IPS DF 19.7 (cell line): Measurements from ENCODE around the gene FAM162A.
"Not testable (repeated sequence)": the region's sequence is repeated elsewhere in the genome, so short reads cannot be mapped to it uniquely, and the experiment has no call there.

Source experiments
- DNase-seq: peaks from one replicate; pipeline ENCODE4 v3.0.0-alpha.2; 2013; ENCODE audit warnings: low read depth, low spot score

The FAM162A gene, protein sequence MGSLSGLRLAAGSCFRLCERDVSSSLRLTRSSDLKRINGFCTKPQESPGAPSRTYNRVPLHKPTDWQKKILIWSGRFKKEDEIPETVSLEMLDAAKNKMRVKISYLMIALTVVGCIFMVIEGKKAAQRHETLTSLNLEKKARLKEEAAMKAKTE

DNA sequence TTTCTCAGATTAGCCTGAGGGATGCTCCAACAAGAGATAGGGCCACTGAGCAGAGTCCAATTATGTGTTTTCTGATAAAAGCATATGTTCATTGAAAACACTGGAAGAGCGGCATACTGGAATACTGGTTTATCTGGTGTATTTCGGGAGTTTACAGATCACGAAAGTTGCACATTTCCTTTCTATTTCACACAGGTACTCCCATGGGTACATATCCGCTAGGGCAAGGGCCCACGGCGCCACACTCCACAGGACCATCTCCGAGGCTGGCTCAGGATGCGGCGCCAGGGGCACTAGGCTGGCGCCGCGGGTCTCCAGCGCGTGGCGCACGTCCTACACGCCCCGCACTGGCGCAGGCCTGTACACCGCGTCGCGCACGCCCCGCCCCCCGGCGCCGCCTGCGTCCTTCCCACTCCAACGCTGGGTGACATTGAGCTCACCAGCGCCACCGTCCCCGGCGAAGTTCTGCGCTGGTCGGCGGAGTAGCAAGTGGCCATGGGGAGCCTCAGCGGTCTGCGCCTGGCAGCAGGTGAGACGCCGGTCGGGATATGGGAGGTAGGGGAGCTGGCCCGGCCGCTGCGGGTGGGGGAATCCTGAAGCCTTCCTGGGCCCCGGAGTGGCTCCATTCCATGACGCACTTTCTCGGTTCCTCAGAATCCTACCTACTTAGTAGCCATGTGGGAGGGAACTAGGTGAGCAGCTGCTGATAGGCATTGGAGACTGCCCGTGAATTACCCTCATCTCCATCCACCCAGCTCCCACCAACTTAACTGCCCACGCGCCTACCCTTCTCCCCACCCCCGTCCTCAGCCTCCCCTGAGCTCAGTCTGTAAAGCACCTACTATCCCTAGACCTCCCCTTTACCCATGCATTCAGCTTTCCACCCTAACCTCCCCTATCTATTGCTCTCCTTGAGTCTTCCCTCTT is at the start of gene FAM162A:
Gene FAM162A (plus strand): TSS at position 412 of the 927 bp plus-strand sequence. CDS start 84 bp downstream, at position 496.
- DNase-seq, result peak; percentile 70

DNA sequence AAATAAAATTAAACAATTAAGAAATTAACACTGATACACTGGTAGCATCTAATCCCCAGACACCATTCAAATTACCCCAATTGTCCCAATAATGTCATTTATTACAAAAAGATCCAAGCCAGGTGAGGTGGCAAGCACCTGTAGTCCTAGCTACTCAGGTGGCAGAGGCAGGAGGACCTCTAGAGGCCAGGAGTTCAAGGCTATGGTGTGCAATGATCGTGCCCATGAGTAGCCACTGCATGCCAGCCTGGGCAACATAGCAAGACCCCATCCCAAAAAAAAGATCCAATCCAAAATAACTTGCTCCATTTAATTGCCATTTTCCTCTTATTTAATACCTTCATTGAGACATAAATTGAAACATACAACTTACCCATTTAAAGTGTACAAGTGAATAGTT is 41.2 kb upstream of the FAM162A start:
- DNase-seq, result no peak

DNA sequence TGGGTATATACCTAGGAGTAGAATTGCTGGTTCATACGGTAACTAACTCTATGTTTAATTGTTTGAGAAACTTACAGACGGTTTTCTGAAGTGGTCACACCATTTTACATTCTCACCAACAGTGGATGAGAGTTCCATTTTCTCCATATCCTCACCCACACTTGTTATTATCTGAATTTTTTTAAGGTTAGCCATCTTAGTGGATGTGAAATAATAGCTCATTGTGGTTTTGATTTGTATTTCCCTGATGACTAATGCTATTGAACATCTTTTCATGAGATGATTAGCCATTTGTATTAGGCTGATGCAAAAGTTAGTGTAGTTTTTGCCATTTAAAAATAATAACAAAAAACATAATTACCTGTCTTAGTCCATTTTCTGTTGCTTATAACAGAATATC is 40.3 kb upstream of the FAM162A start:
- no peak for DNase-seq

DNA sequence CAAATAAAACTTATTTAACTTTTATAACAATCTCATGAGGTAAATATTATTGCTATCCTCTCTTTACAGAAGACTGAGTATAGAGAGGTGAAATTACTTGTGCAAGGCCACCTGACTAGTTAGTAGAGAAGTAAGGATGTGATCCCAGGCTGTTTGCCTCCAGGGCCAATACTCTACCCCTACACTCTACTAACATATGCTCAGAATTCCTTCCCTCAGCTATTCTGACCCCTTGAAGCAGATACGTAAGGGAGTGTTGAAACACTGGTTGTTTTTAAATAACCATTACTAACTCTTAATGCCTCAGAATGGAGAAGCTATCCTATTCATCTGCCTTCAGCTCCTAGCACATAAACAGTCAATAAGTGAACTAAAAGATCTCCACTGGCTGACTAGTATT is 34.8 kb upstream of the FAM162A start:
- no peak for DNase-seq

DNA sequence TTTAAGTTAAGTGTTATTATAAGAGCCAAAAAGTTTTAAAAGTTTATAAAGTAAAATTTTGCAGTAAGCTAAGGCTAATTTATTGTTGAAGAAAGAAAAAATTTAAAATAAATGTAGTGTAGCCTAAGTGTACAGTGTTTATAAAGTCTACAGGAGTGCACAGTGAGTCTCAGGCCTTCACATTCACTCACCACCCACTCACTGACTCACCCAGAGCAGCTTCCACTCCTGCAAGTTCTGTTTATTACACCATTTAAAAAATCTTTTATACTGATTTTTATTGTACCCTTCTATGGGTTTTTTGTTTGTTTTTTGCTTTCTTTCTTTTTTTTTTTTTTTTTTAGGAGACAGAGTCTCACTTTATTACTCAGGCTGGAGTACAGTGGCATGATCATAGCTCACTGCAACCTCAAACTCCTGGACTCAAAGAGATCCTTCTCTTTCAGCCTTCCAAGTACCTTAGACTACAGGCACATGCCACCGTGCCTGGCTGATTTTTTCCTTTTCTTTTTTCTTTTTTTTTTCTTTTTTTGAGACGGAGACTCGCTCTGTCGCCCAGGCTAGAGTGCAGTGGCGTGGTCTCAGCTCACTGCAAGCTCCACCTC is 33.1 kb upstream of the FAM162A start:
- DNase-seq, result no peak

DNA sequence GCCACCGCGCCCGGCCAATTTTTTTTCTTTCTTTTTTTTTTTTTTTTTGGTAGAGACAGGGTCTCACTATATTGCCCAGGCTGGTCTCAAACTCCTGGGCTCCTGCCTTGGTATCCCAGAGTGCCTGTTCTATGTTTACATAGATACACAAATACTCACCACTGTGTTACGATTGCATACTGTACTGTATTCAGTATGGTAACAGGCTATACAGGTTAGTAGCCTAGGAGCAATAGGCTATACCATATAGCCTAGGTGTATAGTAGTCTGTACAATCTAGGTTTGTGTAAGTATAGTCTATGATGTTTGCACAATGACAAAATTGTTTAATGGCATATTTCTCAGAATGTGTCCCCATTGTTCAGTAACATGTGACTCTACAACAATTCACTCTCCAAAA is 32.4 kb upstream of the FAM162A start:
- DNase-seq, result no peak

DNA sequence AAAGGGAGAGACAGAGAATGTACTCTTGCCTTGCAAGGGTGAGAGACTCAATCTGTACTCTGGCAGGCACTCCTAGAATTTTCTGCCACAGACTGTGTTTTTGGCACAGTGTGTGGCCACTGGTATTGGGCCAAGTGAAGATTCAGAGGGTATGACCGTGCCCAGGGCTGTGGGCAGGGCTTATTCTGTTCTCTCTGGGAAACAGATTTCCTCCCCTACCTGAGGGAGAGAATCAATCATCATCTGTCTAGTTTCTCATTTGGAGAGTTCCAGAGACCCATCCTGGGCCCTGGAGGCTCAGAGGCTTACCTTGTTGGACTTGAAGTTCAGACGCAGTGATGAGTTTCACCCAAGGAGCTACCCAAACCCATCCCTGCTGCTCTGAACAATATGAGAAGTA is 30.8 kb upstream of the FAM162A start:
- no peak for DNase-seq

DNA sequence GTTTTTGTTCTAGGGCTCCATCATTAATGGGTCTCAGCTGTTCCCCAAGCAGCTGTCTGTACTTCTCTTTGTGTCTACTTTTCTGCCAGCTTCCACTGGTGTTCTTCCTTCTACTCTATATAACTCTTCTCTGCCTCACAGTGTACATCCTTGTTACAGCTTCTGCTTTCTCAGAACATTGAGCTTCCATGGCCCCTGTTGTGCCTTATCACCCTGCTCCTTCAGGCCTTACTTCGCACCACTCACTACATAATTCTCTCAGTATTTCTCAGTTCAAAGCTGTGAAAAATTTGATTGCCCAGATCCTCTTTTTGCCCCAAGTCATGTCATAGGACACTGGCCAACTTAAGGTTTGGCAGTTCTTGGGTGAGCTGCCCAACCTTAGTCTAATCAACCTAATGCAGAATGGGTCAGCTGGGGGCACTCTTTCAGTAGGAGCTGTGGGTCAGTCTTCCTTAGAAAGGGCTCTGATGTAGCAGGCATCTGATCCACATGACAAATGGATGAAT is 30.0 kb upstream of the FAM162A start:
- DNase-seq, result no peak

DNA sequence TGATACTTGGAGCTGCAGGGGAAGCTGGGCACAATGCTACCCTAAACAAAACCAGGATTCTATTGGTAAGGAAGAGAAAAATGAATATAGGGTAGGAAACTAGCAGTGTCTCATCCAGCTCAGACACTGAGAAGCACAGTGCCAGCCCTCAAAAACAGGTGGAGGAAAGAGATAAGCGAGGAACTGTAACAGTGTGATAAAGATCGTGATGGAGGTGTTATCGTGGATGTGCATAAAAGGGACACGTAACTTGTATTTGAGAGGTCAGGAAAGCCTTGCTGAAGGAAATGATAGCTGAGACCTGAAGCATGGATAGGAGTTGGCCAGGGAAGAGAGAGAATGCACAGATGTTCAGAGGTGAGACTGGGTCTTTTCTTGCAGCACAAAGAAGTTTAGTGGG is 28.4 kb upstream of the FAM162A start:
- no peak for DNase-seq

DNA sequence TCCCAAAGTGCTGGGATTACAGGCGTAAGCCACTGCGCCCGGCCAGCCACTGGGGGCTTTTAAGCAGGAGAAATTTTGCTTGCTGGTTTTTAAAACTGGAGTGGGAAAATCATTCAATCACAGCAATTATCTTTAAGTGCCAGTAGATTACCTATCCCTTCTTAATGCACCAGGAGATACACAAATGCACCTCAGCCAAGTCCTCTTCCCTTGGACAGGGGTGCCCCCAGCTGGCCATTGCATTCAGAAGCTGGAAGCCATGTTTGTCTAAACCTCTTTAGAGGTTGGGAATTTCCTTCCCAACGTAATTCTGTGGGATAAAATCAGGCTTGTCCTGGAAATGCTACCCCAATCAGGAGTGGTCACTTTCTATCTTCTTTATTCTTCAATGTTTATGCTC is 27.6 kb upstream of the FAM162A start:
- no peak for DNase-seq

DNA sequence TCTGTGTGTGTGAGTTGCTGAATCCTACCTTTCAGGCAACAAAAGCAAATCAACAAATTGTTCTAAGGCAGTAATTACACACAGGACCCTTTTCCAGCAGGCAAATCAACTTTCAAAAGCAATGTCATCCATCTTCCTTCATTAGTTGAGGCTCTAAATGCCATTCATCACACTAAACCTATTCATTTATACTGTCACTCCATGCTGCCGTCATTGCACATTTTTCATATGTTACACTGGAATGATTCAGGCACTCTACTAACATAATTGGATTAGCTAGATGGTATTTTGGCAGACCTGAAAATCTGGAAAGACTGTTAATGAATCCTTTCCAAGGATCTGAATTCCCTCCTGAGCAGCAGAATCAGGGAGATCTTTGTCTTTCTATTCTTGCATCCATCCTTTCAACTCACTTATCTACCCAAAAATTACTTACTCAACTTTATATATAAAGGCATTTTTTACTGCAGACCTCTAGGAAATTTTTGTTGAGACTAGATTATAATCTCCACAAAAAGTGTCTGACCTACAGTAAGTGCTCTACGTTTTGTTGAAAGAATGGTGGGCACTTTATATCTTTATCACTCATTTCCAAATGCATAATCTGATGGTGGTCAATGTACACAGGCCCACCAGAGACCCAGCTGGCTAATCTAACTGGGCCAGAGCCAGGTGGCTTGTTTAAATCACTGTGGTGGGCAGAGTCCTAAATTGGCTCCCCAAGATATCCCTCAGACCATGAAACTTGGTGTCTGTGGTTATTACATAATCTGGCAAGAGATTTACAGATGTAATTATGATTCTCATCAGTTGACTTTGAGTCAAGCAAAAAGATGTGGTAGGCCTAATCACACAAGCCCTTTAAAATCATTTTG is 25.9 kb upstream of the FAM162A start:
- no peak for DNase-seq

DNA sequence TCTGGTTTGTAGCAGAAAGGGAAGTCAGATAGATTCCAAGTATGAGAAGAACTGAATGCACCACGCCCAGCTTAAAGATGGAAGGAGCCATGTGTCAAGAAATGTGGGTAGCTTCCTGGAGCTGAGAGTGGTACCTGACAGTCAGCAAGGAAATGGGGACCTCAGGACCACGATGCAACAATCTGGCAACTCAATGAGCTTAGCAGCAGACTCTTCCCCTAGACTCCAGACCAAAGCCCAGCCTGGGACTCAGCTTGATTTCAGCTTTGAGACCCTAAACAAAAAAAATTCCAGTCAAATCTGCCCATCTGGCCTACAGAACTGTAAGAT is 25.3 kb upstream of the FAM162A start:
- DNase-seq, result no peak

DNA sequence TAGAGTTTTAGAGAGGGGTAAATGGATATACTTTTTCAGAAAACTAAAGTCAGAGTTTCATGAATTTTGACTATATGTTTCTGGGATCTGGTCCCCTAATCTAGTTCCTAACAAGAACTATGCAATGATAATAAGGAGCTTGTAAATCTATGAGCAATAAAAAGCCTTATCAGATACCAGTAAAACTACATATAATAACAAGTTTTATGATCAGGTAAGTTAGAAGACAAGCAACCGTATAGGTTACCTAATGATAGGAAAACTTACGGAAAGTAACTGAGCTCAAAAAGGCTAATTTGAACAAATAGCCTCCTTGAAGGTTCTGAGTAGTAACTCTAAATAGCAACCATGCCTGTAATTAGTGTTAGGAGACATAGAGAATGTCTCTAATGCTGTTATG is 22.0 kb upstream of the FAM162A start:
- DNase-seq, result no peak

DNA sequence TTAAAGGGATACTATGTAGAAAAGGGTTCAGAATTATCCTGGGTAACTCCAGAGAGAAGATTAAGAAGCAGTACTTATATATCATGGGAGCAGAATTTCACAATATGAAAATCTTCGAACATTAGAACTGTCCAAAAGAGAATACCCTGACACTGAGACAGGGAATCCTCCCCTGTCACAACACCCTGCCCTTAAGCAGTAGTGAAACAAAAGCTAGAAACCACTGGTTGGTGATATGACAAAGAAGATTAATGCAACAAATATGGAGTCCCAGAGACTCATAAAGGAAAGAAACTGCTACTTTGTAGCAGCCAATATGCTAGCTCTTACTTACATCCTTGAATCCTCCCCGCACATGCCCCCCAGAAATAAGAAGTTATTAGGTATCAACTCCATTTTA is 19.5 kb upstream of the FAM162A start:
- DNase-seq, result no peak

DNA sequence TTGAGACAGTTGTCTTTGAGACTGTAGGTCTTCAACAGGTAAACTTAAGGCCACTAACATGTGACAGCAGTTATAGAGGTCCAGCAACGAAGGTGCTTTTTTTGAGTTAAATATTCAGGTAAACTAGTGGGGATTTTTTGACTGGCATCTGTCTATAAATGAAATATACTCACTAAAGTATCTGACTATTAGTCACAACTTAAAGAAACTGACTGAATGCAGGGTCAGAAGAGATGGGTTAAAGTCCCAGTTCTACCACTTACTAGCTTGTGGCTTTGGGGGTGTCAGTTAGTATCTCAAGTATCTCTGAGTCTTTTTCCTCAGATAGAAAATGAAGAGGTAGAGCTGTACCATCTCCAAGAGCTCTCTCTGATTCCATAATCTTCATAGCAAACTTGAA is 18.9 kb upstream of the FAM162A start:
- DNase-seq, result no peak

DNA sequence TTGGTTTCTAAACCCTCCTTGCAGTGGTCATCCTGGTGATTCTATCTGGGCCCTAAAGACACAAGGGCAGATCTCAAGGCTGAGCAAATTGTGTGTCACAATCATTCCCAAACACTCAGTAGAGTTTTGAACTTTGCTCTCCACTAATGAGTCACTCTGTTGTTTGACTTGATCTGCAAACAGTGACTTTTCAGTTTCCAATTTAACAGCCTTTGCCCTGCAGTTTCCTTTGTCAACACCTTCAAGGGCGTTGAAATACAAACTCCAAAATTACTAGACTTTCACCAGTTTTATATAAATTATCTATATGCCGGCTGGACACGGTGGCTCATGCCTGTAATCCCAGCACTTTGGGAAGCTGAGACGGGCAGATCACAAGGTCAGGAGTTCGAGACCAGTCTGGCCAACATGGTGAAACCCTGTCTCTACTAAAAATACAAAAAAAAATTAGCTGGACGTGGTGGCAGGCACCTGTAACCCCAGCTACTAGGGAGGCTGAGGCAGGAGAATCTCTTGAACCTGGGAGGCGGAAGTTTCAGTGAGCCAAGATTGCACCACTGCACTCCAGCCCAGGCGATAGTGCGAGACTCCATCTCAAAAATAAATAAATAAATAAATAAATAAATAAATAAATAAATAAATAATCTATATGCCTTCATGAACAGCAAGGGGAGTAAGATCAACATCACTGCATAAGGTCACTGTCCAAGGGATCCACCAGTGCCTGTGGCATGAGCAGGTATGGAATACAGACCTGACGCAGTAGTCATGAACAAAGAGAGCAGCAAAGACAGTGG is 18.2 kb upstream of the FAM162A start:
- DNase-seq, result not testable (repeated sequence)

DNA sequence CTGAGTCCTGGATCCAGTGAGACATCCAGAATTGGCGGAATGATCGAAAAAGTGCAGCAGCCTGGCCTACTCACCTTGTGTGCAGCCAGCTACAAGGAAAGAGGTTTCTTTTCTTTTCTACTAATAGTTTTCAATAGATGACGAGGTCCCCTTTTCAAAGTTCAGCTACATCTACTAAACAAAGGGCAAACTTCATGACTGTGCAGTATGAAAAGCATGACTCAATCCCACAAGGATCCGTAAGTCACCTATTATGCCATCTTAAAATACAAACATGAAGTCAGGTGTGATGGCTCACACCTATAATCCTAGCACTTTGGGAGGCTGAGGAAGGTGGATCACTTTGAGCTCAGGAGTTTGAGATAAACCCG is 17.6 kb upstream of the FAM162A start:
- DNase-seq, result no peak

DNA sequence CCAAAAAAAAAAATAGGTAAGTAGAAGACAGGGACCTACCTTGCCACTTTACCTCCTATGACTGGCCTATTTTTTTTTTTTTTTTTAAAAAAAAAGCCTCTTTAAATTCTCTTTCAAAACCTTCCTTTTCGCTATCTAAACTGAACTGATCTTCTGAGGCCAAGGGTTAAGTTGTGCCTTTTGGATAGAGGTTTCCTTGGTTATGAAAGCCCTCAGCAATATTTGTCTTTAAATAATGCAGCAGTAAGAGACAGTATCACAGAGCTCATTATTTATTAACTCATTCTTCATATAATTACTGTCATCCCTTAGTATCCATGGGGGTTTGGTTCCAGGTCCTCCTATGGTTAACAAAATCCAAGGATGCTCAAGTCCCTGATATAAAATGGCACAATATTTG is 9.9 kb upstream of the FAM162A start:
- no peak for DNase-seq

DNA sequence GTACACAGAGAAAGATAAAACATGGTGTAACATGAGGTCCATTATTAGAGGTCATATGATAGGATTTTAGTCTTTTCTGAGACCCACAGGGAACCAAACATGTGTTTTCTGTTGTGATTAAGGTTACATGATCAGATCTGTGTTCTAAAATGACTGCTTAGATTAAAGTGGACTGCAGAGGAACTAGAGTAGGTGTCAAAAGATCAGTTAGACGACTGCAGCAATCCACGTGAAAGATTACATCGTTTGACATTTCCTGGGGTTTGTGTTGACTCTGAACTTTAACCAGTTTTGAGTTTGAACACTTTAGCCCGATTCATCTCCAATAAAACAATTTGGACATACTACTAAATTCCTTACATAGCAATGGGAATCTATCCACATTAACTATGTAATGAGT is 6.0 kb upstream of the FAM162A start:
- DNase-seq, result no peak

DNA sequence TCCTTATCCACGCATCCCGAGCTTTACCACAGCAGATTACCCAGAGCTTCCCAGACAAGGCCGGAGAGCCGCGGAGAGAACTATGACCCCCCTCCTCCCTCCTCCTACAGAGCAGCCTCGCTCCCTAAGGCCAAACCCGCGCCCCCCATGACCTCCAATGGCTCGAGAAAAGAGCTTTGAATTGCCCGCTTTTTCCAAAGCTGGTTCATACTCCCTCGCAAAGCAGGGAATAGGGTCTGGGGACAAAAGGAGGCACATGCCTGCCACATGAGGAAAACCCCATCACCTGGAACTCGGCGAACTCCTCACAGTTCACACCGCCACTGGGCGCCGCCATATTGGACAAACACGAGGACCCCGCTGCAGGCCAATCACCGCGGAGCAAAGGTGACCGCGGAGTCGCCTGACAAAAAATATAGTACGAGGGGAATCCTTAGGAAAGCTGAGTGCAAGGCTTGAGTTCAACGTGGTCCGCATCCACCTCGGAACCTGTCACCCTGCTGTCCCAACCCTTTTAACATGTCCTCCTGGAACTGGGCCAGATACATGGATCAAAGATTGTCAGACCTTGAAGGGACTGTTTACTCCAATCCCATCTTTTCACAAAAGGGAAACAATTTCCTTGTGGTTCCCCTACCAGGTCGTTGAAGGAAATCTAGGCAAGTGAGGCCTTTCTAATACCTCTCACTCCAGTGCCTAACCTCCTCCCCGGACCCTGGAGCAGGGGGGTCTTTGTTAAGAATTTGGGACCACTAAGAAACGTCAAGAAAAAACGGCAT is 905 bp upstream of the FAM162A start, which contains the start of gene MIX23:
Gene MIX23 (minus strand): TSS at position 344 of the 779 bp plus-strand sequence. CDS start 7 bp downstream, at position 337.
- DNase-seq, result peak; percentile 67
